GM12865 (cell line): Measurements from ENCODE around the gene SYNRG.
"Not testable (repeated sequence)": the region's sequence is repeated elsewhere in the genome, so short reads cannot be mapped to it uniquely, and the experiment has no call there.

Source experiments
- DNase-seq: peaks from one replicate; pipeline ENCODE4 v3.0.0; 2010; ENCODE audit warnings: low read depth
- H3K4me3 ChIP-seq: 2 replicates; pipeline ENCODE4 v1.5.1; 2011; ENCODE audit warnings: mild to moderate bottlenecking, low read depth, low read length, control low read depth
- CTCF ChIP-seq: IDR thresholded peaks from 2 replicates; pipeline ENCODE4 v1.5.1; 2011; ENCODE audit warnings: low read length, control low read depth, low read depth, inconsistent platforms; ENCODE audit not compliant: insufficient read depth; ENCODE audit errors: missing control alignments

The SYNRG gene

DNA sequence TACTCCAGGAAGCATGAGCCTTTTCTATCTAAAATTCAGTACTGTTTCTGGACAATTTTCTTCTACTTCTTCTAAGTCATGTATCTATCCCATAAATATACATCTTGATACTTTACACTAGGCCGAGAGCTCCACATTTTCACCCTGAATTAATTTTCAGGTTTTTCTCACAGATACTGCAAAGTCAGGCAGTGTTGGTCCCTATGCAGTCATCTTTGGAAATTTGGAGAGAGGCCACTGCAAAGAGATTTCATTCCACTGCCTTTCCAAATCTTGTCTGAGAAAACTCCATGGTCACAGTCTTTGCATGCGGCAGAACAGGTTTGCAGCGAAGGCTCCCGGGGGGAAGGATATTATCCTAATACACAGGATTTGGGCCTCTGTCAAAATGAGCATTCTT is 91.3 kb downstream of the SYNRG start:
- no peak for TF ChIP-seq CTCF
- DNase-seq, result no peak
- no peak overlapping the region for H3K4me3 ChIP-seq

DNA sequence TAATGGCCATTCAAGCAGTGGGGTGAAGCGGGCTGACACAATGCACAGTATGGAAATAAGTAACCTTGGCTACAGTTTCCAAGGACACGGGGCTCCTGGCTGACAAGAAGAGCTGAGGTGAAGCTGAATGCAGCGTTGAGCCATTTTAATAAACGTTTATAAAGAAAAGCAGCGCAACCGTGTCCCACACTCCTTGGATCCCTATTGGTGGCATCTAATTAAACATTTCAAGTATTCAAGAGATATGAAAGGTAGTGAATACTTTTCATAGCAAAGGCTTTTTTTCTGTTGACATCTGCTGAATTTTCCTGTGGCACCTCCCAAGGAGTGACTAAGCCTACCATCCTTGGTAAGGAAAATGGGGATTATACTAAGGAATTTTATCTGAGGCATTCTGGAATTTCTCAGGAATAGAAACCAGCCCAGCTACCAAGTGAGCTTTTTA is 93.1 kb downstream of the SYNRG start:
- no peak for TF ChIP-seq CTCF
- H3K4me3 ChIP-seq, result no peak overlapping the region
- no peak for DNase-seq

GRCh38 chr17:37513711-37514110 is 95.5 kb downstream of the SYNRG start:
- DNase-seq, result no peak
- no peak overlapping the region for H3K4me3 ChIP-seq
- TF ChIP-seq CTCF, result no peak

GRCh38 chr17:37512442-37513068 is 96.7 kb downstream of the SYNRG start:
- H3K4me3 ChIP-seq, result no peak overlapping the region
- TF ChIP-seq CTCF, result no peak
- DNase-seq, result no peak

DNA sequence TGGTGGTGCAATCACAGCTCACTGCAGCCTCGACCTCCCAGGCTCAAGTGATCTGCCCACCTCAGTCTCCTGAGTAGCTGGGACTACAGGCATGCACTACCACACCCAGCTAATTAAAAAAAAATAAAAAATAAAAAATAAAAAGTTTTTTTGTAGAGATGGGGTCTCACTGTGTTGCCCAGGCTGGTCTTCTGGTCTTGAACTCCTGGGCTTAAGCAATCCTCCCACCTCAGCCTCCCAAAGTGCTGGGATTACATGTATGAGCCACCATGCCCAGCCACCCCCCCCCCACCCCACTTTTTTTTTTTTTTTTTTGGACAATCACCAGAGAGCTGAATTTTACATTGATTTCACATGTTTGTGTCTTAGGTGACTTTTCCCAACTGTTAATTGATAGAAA is 97.6 kb downstream of the SYNRG start:
- DNase-seq, H3K4me3 ChIP-seq: not testable (repeated sequence)

DNA sequence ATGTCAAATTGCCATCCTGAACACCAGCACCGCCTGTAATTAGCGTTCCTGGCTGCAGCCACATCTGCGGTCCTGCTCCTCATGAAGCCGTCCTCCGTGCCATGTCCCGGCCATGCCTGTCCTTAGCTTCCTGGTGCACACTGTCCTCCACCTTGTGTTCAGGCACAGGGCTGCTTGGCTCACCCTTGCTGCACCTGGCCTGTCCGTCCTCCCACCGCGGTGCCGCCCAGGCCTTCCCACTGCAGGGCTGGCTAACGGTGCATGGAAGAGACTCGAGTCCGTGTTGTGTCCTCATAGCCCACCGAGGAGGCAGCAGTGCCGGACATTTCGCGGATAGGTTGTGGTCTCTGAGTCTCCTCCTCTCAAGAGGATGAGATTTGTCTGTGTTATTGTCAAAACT is 99.2 kb downstream of the SYNRG start:
- TF ChIP-seq CTCF, result no peak
- DNase-seq, result no peak
- H3K4me3 ChIP-seq, result no peak overlapping the region

- no peak for DNase-seq
- no peak overlapping the region for H3K4me3 ChIP-seq
- TF ChIP-seq CTCF, result no peak
Measured at GRCh38 chr17:37507111-37507510, 102.1 kb downstream of the SYNRG start.
